Calu3 (cell line): Measurements from ENCODE around the gene GCNA. TPM values are rescaled to one million over a fixed set of nuclear protein-coding genes. Genes with fewer than 3 reads are reported as not detected.

ENCODE experiments used
- BruUV-seq: library from RNA; stranded (reverse); fragments of 400-500 nt; replicated peaks from 2 replicates; lab custom pipeline; 2021; lab: Mats Ljungman, UMichigan
- CTCF ChIA-PET: fragments of 300-600 bp; sonication (Branson Sonifier 250); formaldehyde crosslinking; loops from one replicate; lab custom pipeline; 2022; ENCODE audit warnings: antibody characterized with exemption; lab: Charles Lee
- DNase-seq: peaks from one replicate; pipeline ENCODE4 v3.0.0; 2022
- H3K27ac Mint-ChIP-seq: one replicate; pipeline ENCODE4 v1.8.0; 2022; ENCODE audit warnings: mixed read lengths; ENCODE audit not compliant: unreplicated experiment
- H3K27me3 Mint-ChIP-seq: one replicate; pipeline ENCODE4 v1.8.0; 2022; ENCODE audit warnings: mixed read lengths; ENCODE audit not compliant: unreplicated experiment
- H3K36me3 Mint-ChIP-seq: one replicate; pipeline ENCODE4 v1.8.0; 2022; ENCODE audit warnings: mild to moderate bottlenecking, moderate library complexity, mixed read lengths; ENCODE audit not compliant: insufficient read depth, unreplicated experiment
- H3K4me1 Mint-ChIP-seq: one replicate; pipeline ENCODE4 v1.8.0; 2022; ENCODE audit warnings: mild to moderate bottlenecking, low read depth, mixed read lengths; ENCODE audit not compliant: unreplicated experiment
- H3K4me3 Mint-ChIP-seq: one replicate; pipeline ENCODE4 v1.8.0; 2022; ENCODE audit warnings: mild to moderate bottlenecking, low read depth, moderate library complexity, mixed read lengths; ENCODE audit not compliant: unreplicated experiment
- H3K9me3 Mint-ChIP-seq: one replicate; pipeline ENCODE4 v1.8.0; 2022; ENCODE audit warnings: low read depth, mixed read lengths; ENCODE audit not compliant: unreplicated experiment
- intact Hi-C: fragments of 100-400 bp; cut with micrococcal nuclease; formaldehyde crosslinking; loops from one replicate; pipeline ENCODE4 v1.10.0; 2022; ENCODE audit not compliant: unreplicated experiment
- total RNA-seq: library from RNA; stranded (reverse); gene quantifications from 2 replicates; pipeline ENCODE4 v1.2.3, GENCODE V29; 2022
- TF ChIP-seq, protein P1 (sequence below): fragments of 200-600 bp; IDR thresholded peaks from one replicate; pipeline ENCODE4 v1.8.0; 2022; ENCODE audit warnings: antibody characterized with exemption; ENCODE audit not compliant: unreplicated experiment

GCNA gene
- total RNA-seq, 1 experiment from 2014 or later = 8.1 TPM

- CTCF ChIA-PET = no interaction called here
- TF ChIP-seq, protein P1, sequence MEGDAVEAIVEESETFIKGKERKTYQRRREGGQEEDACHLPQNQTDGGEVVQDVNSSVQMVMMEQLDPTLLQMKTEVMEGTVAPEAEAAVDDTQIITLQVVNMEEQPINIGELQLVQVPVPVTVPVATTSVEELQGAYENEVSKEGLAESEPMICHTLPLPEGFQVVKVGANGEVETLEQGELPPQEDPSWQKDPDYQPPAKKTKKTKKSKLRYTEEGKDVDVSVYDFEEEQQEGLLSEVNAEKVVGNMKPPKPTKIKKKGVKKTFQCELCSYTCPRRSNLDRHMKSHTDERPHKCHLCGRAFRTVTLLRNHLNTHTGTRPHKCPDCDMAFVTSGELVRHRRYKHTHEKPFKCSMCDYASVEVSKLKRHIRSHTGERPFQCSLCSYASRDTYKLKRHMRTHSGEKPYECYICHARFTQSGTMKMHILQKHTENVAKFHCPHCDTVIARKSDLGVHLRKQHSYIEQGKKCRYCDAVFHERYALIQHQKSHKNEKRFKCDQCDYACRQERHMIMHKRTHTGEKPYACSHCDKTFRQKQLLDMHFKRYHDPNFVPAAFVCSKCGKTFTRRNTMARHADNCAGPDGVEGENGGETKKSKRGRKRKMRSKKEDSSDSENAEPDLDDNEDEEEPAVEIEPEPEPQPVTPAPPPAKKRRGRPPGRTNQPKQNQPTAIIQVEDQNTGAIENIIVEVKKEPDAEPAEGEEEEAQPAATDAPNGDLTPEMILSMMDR = no peak
- no peaks in the 10 kb centered on the region for H3K4me1 Mint-ChIP-seq
- DNase-seq = no peak
- H3K27me3 Mint-ChIP-seq = peaks cover 13% of the 10 kb centered on the region
- H3K4me3 Mint-ChIP-seq = no peak overlapping the region
- BruUV-seq = no TSS peak
- H3K9me3 Mint-ChIP-seq = peaks cover 5% of the 10 kb centered on the region
- no peak overlapping the region for H3K27ac Mint-ChIP-seq
- intact Hi-C loops = no loop called here
- peaks cover 3% of the 10 kb centered on the region for H3K36me3 Mint-ChIP-seq
These were observed 79.0 kb downstream of the GCNA start for GRCh38 chrX:71657267-71657666.

GRCh38 chrX:71659342-71659741 lies 81.1 kb downstream of the GCNA start:
- Mint-ChIP-seq H3K27ac (no peak overlapping the region), H3K9me3 (peaks cover 5% of the 10 kb centered on the region), H3K27me3 (peaks cover 13% of the 10 kb centered on the region), H3K36me3 (peaks cover 3% of the 10 kb centered on the region), H3K4me1 (no peaks in the 10 kb centered on the region), H3K4me3 (no peak overlapping the region)
- intact Hi-C loops = no loop called here
- no peak for DNase-seq
- CTCF ChIA-PET = no interaction called here
- BruUV-seq = no TSS peak
- TF ChIP-seq, protein P1 = no peak

GRCh38 chrX:71659959-71660358 lies 81.7 kb downstream of the GCNA start:
- H3K4me1 Mint-ChIP-seq = no peaks in the 10 kb centered on the region
- intact Hi-C loops = no loop called here
- H3K36me3 Mint-ChIP-seq = peaks cover 3% of the 10 kb centered on the region
- H3K27me3 Mint-ChIP-seq = peaks cover 13% of the 10 kb centered on the region
- CTCF ChIA-PET = no interaction called here
- peaks cover 5% of the 10 kb centered on the region for H3K9me3 Mint-ChIP-seq
- no peak overlapping the region for H3K4me3 Mint-ChIP-seq
- no TSS peak for BruUV-seq
- no peak for DNase-seq
- no peak overlapping the region for H3K27ac Mint-ChIP-seq
- TF ChIP-seq, protein P1 = no peak

- Mint-ChIP-seq H3K9me3 (peaks cover 5% of the 10 kb centered on the region), H3K36me3 (peaks cover 3% of the 10 kb centered on the region), H3K4me1 (no peaks in the 10 kb centered on the region), H3K4me3 (no peak overlapping the region), H3K27ac (no peak overlapping the region), H3K27me3 (peaks cover 13% of the 10 kb centered on the region)
- no peak for DNase-seq
- intact Hi-C loops = no loop called here
- BruUV-seq = no TSS peak
- TF ChIP-seq, protein P1 = no peak
- CTCF ChIA-PET = no interaction called here
These were observed 82.6 kb downstream of the GCNA start for GRCh38 chrX:71660562-71661416.
